Thyroid gland (tissue), 4 donors: ENCODE measurements around the gene DENND2D.

Experiments
- CTCF ChIP-seq, 6 experiments: fragments of 200-600 bp in 3 of 6; fragments of 450-650 bp in 3 of 6; sonication (generic) in 3 of 6; IDR thresholded peaks; one replicate each; pipeline ENCODE4 v1.5.1; 2016 to 2019; ENCODE audit warnings: antibody characterized with exemption in 6 of 6, mild to moderate bottlenecking in 2 of 6, inconsistent platforms in 1 of 6, moderate library complexity in 1 of 6
- POLR2A ChIP-seq, 2 donors: fragments of 450-650 bp; IDR thresholded peaks; one replicate each; pipeline ENCODE4 v1.6.1; 2017; ENCODE audit warnings: antibody characterized with exemption in 2 of 2, mild to moderate bottlenecking in 2 of 2, moderate library complexity in 1 of 2

DNA sequence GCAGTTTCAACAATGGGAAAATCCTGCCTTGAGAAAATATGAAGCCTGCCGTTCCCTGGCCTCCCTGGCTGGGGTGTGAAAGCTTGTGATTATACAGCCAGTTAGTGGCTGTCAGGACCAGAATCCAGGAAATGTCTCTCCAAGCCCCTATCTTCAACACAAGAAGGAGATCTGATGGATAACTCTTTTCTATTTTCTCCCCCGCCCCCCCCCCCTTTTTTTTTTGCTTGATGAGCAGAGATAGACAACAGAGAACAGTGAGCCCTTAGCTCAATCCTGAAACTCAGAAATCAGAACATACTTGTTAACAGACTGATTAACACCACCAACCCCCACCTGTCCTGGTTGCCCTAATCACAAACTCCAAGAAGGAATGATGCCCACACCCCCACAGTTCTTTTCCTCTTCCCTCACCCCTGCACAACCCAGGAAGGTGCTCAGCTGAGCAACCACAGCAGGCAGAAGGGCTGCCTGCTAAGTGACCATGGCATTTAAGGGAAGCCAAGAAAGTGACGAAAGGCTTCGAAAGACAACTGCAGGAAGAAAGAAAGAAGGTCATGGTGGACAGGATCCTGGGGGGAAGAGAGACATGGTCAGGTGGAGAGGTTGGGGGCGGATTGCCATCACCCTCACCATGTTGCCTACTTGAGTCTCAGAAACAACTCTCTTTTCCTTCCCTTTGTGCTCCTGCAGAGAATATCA, 12.3 kb upstream of the DENND2D start:
- no peak for TF ChIP-seq CTCF (IDR thresholded peaks at IDR 0.05)
- TF ChIP-seq POLR2A (IDR thresholded peaks at IDR 0.05), result no peak
